ENCODE data around the gene CBX1. TPM values are rescaled to one million over a fixed set of nuclear protein-coding genes. Genes with fewer than 3 reads are reported as not detected.

CBX1 gene
- polyA plus RNA-seq, 2 of the 4 experiments (the other 2 are of a cell fraction): 84.4 to 173 TPM

GRCh38 chr17:48125829-48126531, 24.7 kb upstream of the CBX1 start:
- ATAC-seq: no peak
- DNase-seq (ENCODE audit: low read depth in 1 of 2, low spot score in 1 of 2): no peak
- WGBS (ENCODE audit: missing lambda C conversion rate): 76% methylated on average over 9 of the region's 9 CpGs
- Histone ChIP-seq H3K4me3 (no peak overlapping the region), H3K27ac (no peak overlapping the region), H3K9me3 (no peaks in the 10 kb centered on the region), H3K4me2 (no peak overlapping the region), H3K4me1 (peaks cover 12% of the 10 kb centered on the region)
- ChIA-PET CTCF (interaction anchor here (0.6 to 14.2 kb wide), 10 partner anchors 15 to 404 kb away, joined by 3 to 196 read pairs (median 4); partner anchors contain the start of gene CDK5RAP3), POLR2A (no interaction called here)
- no peak for FAIRE-seq
- TF ChIP-seq TP53 (CRISPR knock-in tag; IDR thresholded peaks at IDR 0.05) (no peak), HMGXB4 (CRISPR knock-in tag; IDR thresholded peaks at IDR 0.05; ENCODE audit: borderline replicate concordance) (no peak), HEYL (CRISPR knock-in tag; IDR thresholded peaks at IDR 0.05) (no peak), JUNB (IDR thresholded peaks at IDR 0.05) (no peak), MYC (IDR thresholded peaks at IDR 0.05; ENCODE audit: borderline replicate concordance, low read length) (no peak), KDM1A (IDR thresholded peaks at IDR 0.05; ENCODE audit: low read depth) (no peak), CEBPB (IDR thresholded peaks at IDR 0.05) (no peak), CTCF (IDR thresholded peaks at IDR 0.05) (no peak), NPAS2 (CRISPR knock-in tag; IDR thresholded peaks at IDR 0.05; ENCODE audit: borderline replicate concordance) (no peak), JUN (IDR thresholded peaks at IDR 0.05) (no peak), HDAC2 (IDR thresholded peaks at IDR 0.05) (no peak), ESRRA (IDR thresholded peaks at IDR 0.05; ENCODE audit: borderline replicate concordance, low read length) (no peak), ZC3H11A (IDR thresholded peaks at IDR 0.05) (no peak)
- TF ChIP-seq, protein P1, sequence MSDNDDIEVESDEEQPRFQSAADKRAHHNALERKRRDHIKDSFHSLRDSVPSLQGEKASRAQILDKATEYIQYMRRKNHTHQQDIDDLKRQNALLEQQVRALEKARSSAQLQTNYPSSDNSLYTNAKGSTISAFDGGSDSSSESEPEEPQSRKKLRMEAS (IDR thresholded peaks at IDR 0.05): no peak
- TF ChIP-seq, protein P2, sequence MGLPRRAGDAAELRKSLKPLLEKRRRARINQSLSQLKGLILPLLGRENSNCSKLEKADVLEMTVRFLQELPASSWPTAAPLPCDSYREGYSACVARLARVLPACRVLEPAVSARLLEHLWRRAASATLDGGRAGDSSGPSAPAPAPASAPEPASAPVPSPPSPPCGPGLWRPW (IDR thresholded peaks at IDR 0.05): no peak

DNA sequence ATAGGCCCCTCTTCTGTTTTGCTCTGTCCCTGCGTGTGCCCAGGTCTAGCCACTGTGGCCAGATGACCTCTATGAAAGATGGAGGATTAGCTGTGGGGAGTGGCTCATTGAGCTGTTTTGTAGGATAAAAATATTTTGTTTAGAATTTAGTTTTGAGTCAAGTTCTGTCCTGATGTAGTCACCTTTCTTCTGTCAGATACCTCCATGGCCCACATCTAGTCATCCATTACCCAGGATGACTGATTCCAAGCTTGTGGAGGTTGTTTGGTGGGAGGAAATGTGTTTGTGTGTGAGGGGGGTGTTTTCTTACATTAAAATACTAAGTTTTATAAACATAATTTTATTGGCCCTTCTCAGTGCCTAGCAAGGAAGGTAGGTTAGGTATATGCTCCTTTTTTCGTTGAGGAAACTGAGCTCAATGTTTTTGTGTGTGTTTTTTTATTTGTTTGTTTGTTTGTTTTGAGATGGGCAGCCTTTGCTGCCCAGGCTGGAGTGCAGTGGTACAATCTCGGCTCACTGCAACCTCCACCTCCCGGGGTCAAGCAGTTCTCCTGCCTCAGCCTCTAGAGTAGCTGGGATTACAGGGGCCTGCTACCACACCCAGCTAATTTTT, 22.6 kb upstream of the CBX1 start:
- no peak for FAIRE-seq

More for the DNA sequence above, 22.6 kb upstream of the CBX1 start:
- Histone ChIP-seq H3K9me3 (no peaks in the 10 kb centered on the region), H3K4me1 (peaks cover 12% of the 10 kb centered on the region), H3K27ac (no peak overlapping the region), H3K4me2 (no peak overlapping the region), H3K4me3 (no peak overlapping the region)
- no peak for ATAC-seq
- CTCF ChIA-PET: interaction anchor here (0.6 to 14.2 kb wide), 18 partner anchors 9 to 1850 kb away, joined by 3 to 196 read pairs (median 5); no protein-coding TSS in a partner anchor
- no peak for TF ChIP-seq RCOR1 (IDR thresholded peaks at IDR 0.05; ENCODE audit: low read depth, low read length)
- TF ChIP-seq TFCP2L1 (CRISPR knock-in tag; IDR thresholded peaks at IDR 0.05): no peak
- TF ChIP-seq, protein P3, sequence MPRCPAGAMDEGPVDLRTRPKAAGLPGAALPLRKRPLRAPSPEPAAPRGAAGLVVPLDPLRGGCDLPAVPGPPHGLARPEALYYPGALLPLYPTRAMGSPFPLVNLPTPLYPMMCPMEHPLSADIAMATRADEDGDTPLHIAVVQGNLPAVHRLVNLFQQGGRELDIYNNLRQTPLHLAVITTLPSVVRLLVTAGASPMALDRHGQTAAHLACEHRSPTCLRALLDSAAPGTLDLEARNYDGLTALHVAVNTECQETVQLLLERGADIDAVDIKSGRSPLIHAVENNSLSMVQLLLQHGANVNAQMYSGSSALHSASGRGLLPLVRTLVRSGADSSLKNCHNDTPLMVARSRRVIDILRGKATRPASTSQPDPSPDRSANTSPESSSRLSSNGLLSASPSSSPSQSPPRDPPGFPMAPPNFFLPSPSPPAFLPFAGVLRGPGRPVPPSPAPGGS (IDR thresholded peaks at IDR 0.05): no peak
- no peak for TF ChIP-seq BHLHE40 (IDR thresholded peaks at IDR 0.05; ENCODE audit: low read depth, low read length)
- DNase-seq (ENCODE audit: low read depth in 1 of 2, low spot score in 1 of 2): no peak
- 96% methylated on average over 4 of the region's 4 CpGs for WGBS (ENCODE audit: missing lambda C conversion rate)
- POLR2A ChIA-PET: interaction anchor here (1.2 kb wide), 1 partner anchor 98 kb away, joined by 3 read pairs; no protein-coding TSS in a partner anchor

Measured in A549 (cell line).